Liver (tissue), 3 donors: ENCODE results near the gene DIP2A.

ENCODE experiments used
- NR2F2 ChIP-seq: IDR thresholded peaks from 2 replicates; pipeline ENCODE4 v1.6.1; 2016; ENCODE audit warnings: antibody characterized with exemption
- TAF1 ChIP-seq: conservative IDR thresholded peaks from 2 replicates; pipeline ENCODE4 v1.6.1; 2016; ENCODE audit warnings: antibody characterized with exemption, mild to moderate bottlenecking
- YY1 ChIP-seq: IDR thresholded peaks from 2 replicates; pipeline ENCODE4 v1.6.1; 2016; ENCODE audit warnings: antibody characterized with exemption, mild to moderate bottlenecking
- TF ChIP-seq, protein P1 (sequence below): fragments of 150-350 bp; IDR thresholded peaks from 2 replicates; pipeline ENCODE4 v1.5.1; 2017; ENCODE audit warnings: improper control_type of control experiment, low read depth, low read length; ENCODE audit not compliant: missing input control
- TF ChIP-seq, protein P2 (sequence below): IDR thresholded peaks from 2 replicates; pipeline ENCODE4 v1.6.1; 2016; ENCODE audit warnings: antibody characterized with exemption
- TF ChIP-seq, protein P3 (sequence below): IDR thresholded peaks from 2 replicates; pipeline ENCODE4 v1.6.1; 2016; ENCODE audit warnings: antibody characterized with exemption
- TF ChIP-seq, protein P4 (sequence below): IDR thresholded peaks from 2 replicates; pipeline ENCODE4 v1.6.1; 2016; ENCODE audit warnings: antibody characterized with exemption, mild to moderate bottlenecking
- TF ChIP-seq, protein P5 (sequence below): IDR thresholded peaks from 2 replicates; pipeline ENCODE4 v1.6.1; 2016; ENCODE audit warnings: antibody characterized with exemption
- donor health status: healthy.
- donor health status: healthy.

DNA sequence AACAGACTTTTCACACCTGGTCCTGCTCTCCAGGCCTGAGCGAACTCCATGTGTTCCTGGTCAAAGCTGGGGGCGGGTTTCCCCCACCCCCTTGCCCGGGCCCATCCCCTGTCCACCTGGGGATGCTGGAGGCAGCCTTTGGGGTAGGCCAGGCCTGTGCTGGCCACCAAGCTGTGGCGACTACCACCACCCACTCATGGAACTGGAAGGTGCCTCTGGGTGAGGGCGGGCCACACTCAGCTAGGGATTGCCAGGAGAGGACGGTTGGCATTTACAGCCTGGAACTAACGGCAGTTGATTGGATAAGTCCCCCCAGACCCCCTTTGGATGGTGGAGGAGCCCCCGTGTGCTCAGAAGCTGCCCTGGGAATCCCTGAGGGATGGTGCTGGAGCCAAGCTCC, 138.3 kb downstream of the DIP2A start:
- TF ChIP-seq, protein P1, sequence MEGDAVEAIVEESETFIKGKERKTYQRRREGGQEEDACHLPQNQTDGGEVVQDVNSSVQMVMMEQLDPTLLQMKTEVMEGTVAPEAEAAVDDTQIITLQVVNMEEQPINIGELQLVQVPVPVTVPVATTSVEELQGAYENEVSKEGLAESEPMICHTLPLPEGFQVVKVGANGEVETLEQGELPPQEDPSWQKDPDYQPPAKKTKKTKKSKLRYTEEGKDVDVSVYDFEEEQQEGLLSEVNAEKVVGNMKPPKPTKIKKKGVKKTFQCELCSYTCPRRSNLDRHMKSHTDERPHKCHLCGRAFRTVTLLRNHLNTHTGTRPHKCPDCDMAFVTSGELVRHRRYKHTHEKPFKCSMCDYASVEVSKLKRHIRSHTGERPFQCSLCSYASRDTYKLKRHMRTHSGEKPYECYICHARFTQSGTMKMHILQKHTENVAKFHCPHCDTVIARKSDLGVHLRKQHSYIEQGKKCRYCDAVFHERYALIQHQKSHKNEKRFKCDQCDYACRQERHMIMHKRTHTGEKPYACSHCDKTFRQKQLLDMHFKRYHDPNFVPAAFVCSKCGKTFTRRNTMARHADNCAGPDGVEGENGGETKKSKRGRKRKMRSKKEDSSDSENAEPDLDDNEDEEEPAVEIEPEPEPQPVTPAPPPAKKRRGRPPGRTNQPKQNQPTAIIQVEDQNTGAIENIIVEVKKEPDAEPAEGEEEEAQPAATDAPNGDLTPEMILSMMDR, result no peak
- TF ChIP-seq, protein P2, sequence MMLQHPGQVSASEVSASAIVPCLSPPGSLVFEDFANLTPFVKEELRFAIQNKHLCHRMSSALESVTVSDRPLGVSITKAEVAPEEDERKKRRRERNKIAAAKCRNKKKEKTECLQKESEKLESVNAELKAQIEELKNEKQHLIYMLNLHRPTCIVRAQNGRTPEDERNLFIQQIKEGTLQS, result no peak
- TF ChIP-seq, protein P3, sequence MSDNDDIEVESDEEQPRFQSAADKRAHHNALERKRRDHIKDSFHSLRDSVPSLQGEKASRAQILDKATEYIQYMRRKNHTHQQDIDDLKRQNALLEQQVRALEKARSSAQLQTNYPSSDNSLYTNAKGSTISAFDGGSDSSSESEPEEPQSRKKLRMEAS, result no peak
- TF ChIP-seq, protein P4, sequence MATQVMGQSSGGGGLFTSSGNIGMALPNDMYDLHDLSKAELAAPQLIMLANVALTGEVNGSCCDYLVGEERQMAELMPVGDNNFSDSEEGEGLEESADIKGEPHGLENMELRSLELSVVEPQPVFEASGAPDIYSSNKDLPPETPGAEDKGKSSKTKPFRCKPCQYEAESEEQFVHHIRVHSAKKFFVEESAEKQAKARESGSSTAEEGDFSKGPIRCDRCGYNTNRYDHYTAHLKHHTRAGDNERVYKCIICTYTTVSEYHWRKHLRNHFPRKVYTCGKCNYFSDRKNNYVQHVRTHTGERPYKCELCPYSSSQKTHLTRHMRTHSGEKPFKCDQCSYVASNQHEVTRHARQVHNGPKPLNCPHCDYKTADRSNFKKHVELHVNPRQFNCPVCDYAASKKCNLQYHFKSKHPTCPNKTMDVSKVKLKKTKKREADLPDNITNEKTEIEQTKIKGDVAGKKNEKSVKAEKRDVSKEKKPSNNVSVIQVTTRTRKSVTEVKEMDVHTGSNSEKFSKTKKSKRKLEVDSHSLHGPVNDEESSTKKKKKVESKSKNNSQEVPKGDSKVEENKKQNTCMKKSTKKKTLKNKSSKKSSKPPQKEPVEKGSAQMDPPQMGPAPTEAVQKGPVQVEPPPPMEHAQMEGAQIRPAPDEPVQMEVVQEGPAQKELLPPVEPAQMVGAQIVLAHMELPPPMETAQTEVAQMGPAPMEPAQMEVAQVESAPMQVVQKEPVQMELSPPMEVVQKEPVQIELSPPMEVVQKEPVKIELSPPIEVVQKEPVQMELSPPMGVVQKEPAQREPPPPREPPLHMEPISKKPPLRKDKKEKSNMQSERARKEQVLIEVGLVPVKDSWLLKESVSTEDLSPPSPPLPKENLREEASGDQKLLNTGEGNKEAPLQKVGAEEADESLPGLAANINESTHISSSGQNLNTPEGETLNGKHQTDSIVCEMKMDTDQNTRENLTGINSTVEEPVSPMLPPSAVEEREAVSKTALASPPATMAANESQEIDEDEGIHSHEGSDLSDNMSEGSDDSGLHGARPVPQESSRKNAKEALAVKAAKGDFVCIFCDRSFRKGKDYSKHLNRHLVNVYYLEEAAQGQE, result no peak
- TF ChIP-seq TAF1 (no peak), NR2F2 (no peak), YY1 (no peak)
- TF ChIP-seq, protein P5, sequence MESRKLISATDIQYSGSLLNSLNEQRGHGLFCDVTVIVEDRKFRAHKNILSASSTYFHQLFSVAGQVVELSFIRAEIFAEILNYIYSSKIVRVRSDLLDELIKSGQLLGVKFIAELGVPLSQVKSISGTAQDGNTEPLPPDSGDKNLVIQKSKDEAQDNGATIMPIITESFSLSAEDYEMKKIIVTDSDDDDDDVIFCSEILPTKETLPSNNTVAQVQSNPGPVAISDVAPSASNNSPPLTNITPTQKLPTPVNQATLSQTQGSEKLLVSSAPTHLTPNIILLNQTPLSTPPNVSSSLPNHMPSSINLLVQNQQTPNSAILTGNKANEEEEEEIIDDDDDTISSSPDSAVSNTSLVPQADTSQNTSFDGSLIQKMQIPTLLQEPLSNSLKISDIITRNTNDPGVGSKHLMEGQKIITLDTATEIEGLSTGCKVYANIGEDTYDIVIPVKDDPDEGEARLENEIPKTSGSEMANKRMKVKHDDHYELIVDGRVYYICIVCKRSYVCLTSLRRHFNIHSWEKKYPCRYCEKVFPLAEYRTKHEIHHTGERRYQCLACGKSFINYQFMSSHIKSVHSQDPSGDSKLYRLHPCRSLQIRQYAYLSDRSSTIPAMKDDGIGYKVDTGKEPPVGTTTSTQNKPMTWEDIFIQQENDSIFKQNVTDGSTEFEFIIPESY, result no peak
